Fibroblast of upper back skin (primary cell): ENCODE results near the gene LGALS1.

Experiments
- DNase-seq: peaks from one replicate; pipeline ENCODE4 v3.0.0-alpha.2; 2013

Gene LGALS1

DNA sequence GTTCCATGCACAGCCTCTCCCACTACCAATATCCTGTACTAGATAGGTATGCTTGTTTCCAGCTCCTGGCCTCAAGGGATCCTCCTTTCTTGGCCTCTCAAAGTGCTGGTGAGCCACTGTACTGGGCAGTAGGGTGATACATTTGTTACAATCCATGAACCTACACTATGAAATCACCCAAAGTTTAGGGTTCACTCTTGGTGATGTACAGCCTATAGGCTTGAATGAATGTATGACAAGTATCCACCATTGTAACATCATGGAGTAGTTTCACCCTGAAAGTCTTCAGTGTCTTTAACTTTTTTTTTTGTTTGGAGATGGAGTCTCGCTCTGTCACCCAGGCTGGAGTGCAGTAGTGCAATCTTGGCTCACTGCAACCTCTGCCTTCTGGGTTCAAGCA lies 53.2 kb downstream of the LGALS1 start:
- DNase-seq, result no peak
